Osteoblast (primary cell): ENCODE measurements around the gene PCDH15. TPM values are rescaled to one million over a fixed set of nuclear protein-coding genes. Genes with fewer than 3 reads are reported as not detected.
"Not testable (repeated sequence)": the region's sequence is repeated elsewhere in the genome, so short reads cannot be mapped to it uniquely, and the experiment has no call there.

ENCODE experiments used
- DNase-seq: peaks from one replicate; pipeline ENCODE4 v3.0.0; 2011; ENCODE audit warnings: low spot score, mixed read lengths; ENCODE audit not compliant: insufficient read length; ENCODE audit errors: missing footprints
- H2AFZ ChIP-seq: 2 replicates; pipeline ENCODE4 v1.6.0; 2011; ENCODE audit warnings: mild to moderate bottlenecking, low read length
- H3K27ac ChIP-seq: 2 replicates; pipeline ENCODE4 v1.5.1; 2011; ENCODE audit warnings: mild to moderate bottlenecking, low read depth, low read length, moderate library complexity
- H3K27me3 ChIP-seq: 2 replicates; pipeline ENCODE4 v1.6.0; 2012; ENCODE audit warnings: mild to moderate bottlenecking, control low read depth, inconsistent platforms, low read length, moderate library complexity; ENCODE audit not compliant: insufficient read depth
- H3K36me3 ChIP-seq: 2 replicates; pipeline ENCODE4 v1.5.1; 2011; ENCODE audit warnings: mild to moderate bottlenecking, low read length, control low read depth, moderate library complexity; ENCODE audit not compliant: insufficient read depth
- H3K4me1 ChIP-seq: 2 replicates; pipeline ENCODE4 v1.5.1; 2011; ENCODE audit warnings: mild to moderate bottlenecking, low read length, control low read depth, moderate library complexity; ENCODE audit not compliant: insufficient read depth
- H3K4me2 ChIP-seq: 2 replicates; pipeline ENCODE4 v1.6.0; 2011; ENCODE audit warnings: mild to moderate bottlenecking, low read length; ENCODE audit not compliant: insufficient read depth
- H3K4me3 ChIP-seq: fragments of 200-600 bp; sonication (generic); 3 replicates; pipeline ENCODE4 v1.5.1; 2012; ENCODE audit warnings: mild to moderate bottlenecking, low read length, inconsistent platforms; ENCODE audit not compliant: insufficient read depth
- H3K79me2 ChIP-seq: 2 replicates; pipeline ENCODE4 v1.6.0; 2012; ENCODE audit warnings: mild to moderate bottlenecking, low read length, control low read depth, inconsistent platforms; ENCODE audit not compliant: insufficient read depth
- H3K9me3 ChIP-seq: 2 replicates; pipeline ENCODE4 v1.5.1; 2011; ENCODE audit warnings: low read depth, low read length, control low read depth
- H4K20me1 ChIP-seq: 2 replicates; pipeline ENCODE4 v1.6.0; 2012; ENCODE audit warnings: mild to moderate bottlenecking, low read length, control low read depth; ENCODE audit not compliant: insufficient read depth
- CTCF ChIP-seq: IDR thresholded peaks from 2 replicates; pipeline ENCODE4 v1.5.1; 2011; ENCODE audit warnings: mild to moderate bottlenecking, low read depth, low read length, moderate library complexity; ENCODE audit errors: extremely low read depth
- total RNA-seq: library from RNA; depleted of rRNA; stranded (reverse); fragments of >200 nt; gene quantifications from 2 replicates; pipeline ENCODE4 v1.2.3, GENCODE V29; 2012

The PCDH15 gene
- total RNA-seq, 1 donor = not detected

GRCh38 chr10:53939654-53940053 lies 861.4 kb downstream of the PCDH15 start:
- no peak for DNase-seq
- Histone ChIP-seq H3K36me3 (no peaks in the 10 kb centered on the region), H2AFZ (no peak overlapping the region), H3K4me2 (no peak overlapping the region), H3K79me2 (no peaks in the 10 kb centered on the region), H3K27me3 (no peaks in the 10 kb centered on the region), H4K20me1 (no peaks in the 10 kb centered on the region), H3K4me1 (no peaks in the 10 kb centered on the region), H3K4me3 (no peak overlapping the region), H3K9me3 (peaks cover 6% of the 10 kb centered on the region), H3K27ac (no peak overlapping the region)
- TF ChIP-seq CTCF = no peak

- Histone ChIP-seq H3K9me3 (peaks cover 5% of the 10 kb centered on the region), H3K79me2 (no peaks in the 10 kb centered on the region), H4K20me1 (no peaks in the 10 kb centered on the region), H3K27ac (no peak overlapping the region), H2AFZ (no peak overlapping the region), H3K4me3 (no peak overlapping the region), H3K4me2 (no peak overlapping the region), H3K36me3 (no peaks in the 10 kb centered on the region), H3K4me1 (no peaks in the 10 kb centered on the region), H3K27me3 (no peaks in the 10 kb centered on the region)
- DNase-seq = no peak
- no peak for TF ChIP-seq CTCF
These were observed 870.4 kb downstream of the PCDH15 start for GRCh38 chr10:53930648-53931047.

- H3K27me3 ChIP-seq, H3K4me3 ChIP-seq, H2AFZ ChIP-seq, H3K4me1 ChIP-seq, DNase-seq, H3K9me3 ChIP-seq, H3K4me2 ChIP-seq, H3K79me2 ChIP-seq, H3K27ac ChIP-seq, H4K20me1 ChIP-seq, H3K36me3 ChIP-seq: not testable (repeated sequence)
These were observed 876.9 kb downstream of the PCDH15 start for GRCh38 chr10:53924051-53924700.

- H3K4me1 ChIP-seq = no peaks in the 10 kb centered on the region
- H3K36me3 ChIP-seq = no peaks in the 10 kb centered on the region
- no peak overlapping the region for H2AFZ ChIP-seq
- H3K27me3 ChIP-seq = no peaks in the 10 kb centered on the region
- H3K4me3 ChIP-seq = no peak overlapping the region
- DNase-seq = no peak
- peaks cover 3% of the 10 kb centered on the region for H3K9me3 ChIP-seq
- TF ChIP-seq CTCF = no peak
- no peaks in the 10 kb centered on the region for H3K79me2 ChIP-seq
- no peak overlapping the region for H3K27ac ChIP-seq
- no peak overlapping the region for H3K4me2 ChIP-seq
- H4K20me1 ChIP-seq = no peaks in the 10 kb centered on the region
These were observed 882.3 kb downstream of the PCDH15 start for GRCh38 chr10:53918755-53919154.
